CD1c-positive myeloid dendritic cell (primary cell): ENCODE data around the gene STX16.
"Not testable (repeated sequence)": the region's sequence is repeated elsewhere in the genome, so short reads cannot be mapped to it uniquely, and the experiment has no call there.

ENCODE experiments used
- DNase-seq: peaks from one replicate; pipeline ENCODE4 v3.0.0-alpha.2; 2016; ENCODE audit errors: extremely low spot score

STX16 gene

GRCh38 chr20:58636396-58636982 is 14.6 kb upstream of the STX16 start:
- DNase-seq = no peak

GRCh38 chr20:58636983-58637421 is 14.1 kb upstream of the STX16 start:
- DNase-seq = no peak

GRCh38 chr20:58637466-58638213 is 13.4 kb upstream of the STX16 start:
- DNase-seq = no peak

- no peak for DNase-seq
These were observed 12.5 kb upstream of the STX16 start for GRCh38 chr20:58638467-58639181.

GRCh38 chr20:58639182-58640146 is 11.6 kb upstream of the STX16 start:
- DNase-seq = no peak

GRCh38 chr20:58640446-58640845 is 10.6 kb upstream of the STX16 start:
- DNase-seq = no peak

GRCh38 chr20:58642441-58642840 is 8.6 kb upstream of the STX16 start:
- DNase-seq = no peak

- DNase-seq = not testable (repeated sequence)
These were observed 8.2 kb upstream of the STX16 start for GRCh38 chr20:58642896-58643295.

- no peak for DNase-seq
These were observed 5.6 kb upstream of the STX16 start for GRCh38 chr20:58645412-58645968.

GRCh38 chr20:58646257-58646656 is 4.8 kb upstream of the STX16 start:
- DNase-seq = no peak

GRCh38 chr20:58646703-58647102 is 4.4 kb upstream of the STX16 start:
- no peak for DNase-seq

- peak; percentile 15 for DNase-seq
These were observed 3.8 kb upstream of the STX16 start for GRCh38 chr20:58647162-58647795.

GRCh38 chr20:58647796-58648501 is 3.1 kb upstream of the STX16 start:
- no peak for DNase-seq

- DNase-seq = not testable (repeated sequence)
These were observed 2.6 kb upstream of the STX16 start for GRCh38 chr20:58648502-58648825.

- peak; percentile 33 for DNase-seq
These were observed 1.5 kb upstream of the STX16 start for GRCh38 chr20:58649288-58650180.

- peak; percentile 34 for DNase-seq
These were observed 805 bp upstream of the STX16 start for GRCh38 chr20:58650181-58650775.

- peak; percentile 1 for DNase-seq
These were observed 469 bp downstream of the STX16 start for GRCh38 chr20:58651559-58651945.

GRCh38 chr20:58651946-58652605 is 993 bp downstream of the STX16 start:
- DNase-seq = peak; percentile 84
